H9 (cell line): ENCODE measurements around the gene OPRL1. TPM values are rescaled to one million over a fixed set of nuclear protein-coding genes. Genes with fewer than 3 reads are reported as not detected.

ENCODE experiments used
- DNase-seq: peaks from one replicate; pipeline ENCODE4 v3.0.0-alpha.2; 2017
- H2AFZ ChIP-seq: one replicate; pipeline ENCODE4 v1.6.1; 2013; ENCODE audit warnings: mild to moderate bottlenecking, low read length, control low read depth, moderate library complexity
- H2AK5ac ChIP-seq: 2 replicates; pipeline ENCODE4 v1.6.1; 2013; ENCODE audit warnings: low read length, control low read depth, mixed read lengths; ENCODE audit not compliant: insufficient read length
- H2BK120ac ChIP-seq: one replicate; pipeline ENCODE4 v1.6.1; 2013; ENCODE audit warnings: low read depth, mild to moderate bottlenecking, low read length, control low read depth, inconsistent platforms; ENCODE audit not compliant: poor library complexity, severe bottlenecking
- H2BK12ac ChIP-seq: 2 replicates; pipeline ENCODE4 v1.6.1; 2013; ENCODE audit warnings: low read length, control low read depth, mixed read lengths, low read depth; ENCODE audit not compliant: insufficient read length
- H2BK15ac ChIP-seq: 2 replicates; pipeline ENCODE4 v1.6.1; 2013; ENCODE audit warnings: low read depth, low read length, control low read depth
- H2BK20ac ChIP-seq: one replicate; pipeline ENCODE4 v1.6.1; 2013; ENCODE audit warnings: low read depth, mild to moderate bottlenecking, low read length, control low read depth, inconsistent platforms; ENCODE audit not compliant: poor library complexity, severe bottlenecking
- H2BK5ac ChIP-seq: 2 replicates; pipeline ENCODE4 v1.6.1; 2013; ENCODE audit warnings: low read length, control low read depth, mixed read lengths; ENCODE audit not compliant: insufficient read length
- H3K14ac ChIP-seq: 2 replicates; pipeline ENCODE4 v1.6.1; 2013; ENCODE audit warnings: low read length, control low read depth; ENCODE audit not compliant: insufficient read depth
- H3K18ac ChIP-seq: 2 replicates; pipeline ENCODE4 v1.6.1; 2013; ENCODE audit warnings: low read depth, mild to moderate bottlenecking, mixed read lengths, low read length, control low read depth; ENCODE audit not compliant: insufficient read length
- H3K23ac ChIP-seq: 2 replicates; pipeline ENCODE4 v1.6.1; 2013; ENCODE audit warnings: low read length, control low read depth, mixed read lengths, low read depth; ENCODE audit not compliant: insufficient read length
- H3K23me2 ChIP-seq: 2 replicates; pipeline ENCODE4 v1.6.1; 2013; ENCODE audit warnings: low read depth, mild to moderate bottlenecking, mixed read lengths, low read length, control low read depth; ENCODE audit not compliant: insufficient read length, poor library complexity, severe bottlenecking
- H3K27ac ChIP-seq: 2 replicates; pipeline ENCODE4 v1.5.1; 2013; ENCODE audit warnings: low read length, control low read depth, mixed read lengths, low read depth; ENCODE audit not compliant: insufficient read length
- H3K27me3 ChIP-seq: 2 replicates; pipeline ENCODE4 v1.6.1; 2013; ENCODE audit warnings: low read length, control low read depth, inconsistent platforms; ENCODE audit not compliant: insufficient read depth
- H3K4ac ChIP-seq: 2 replicates; pipeline ENCODE4 v1.6.1; 2013; ENCODE audit warnings: low read depth, mild to moderate bottlenecking, control low read depth, inconsistent platforms, low read length, moderate library complexity
- H3K4me1 ChIP-seq: 2 replicates; pipeline ENCODE4 v1.6.1; 2013; ENCODE audit warnings: low read length, control low read depth, inconsistent platforms; ENCODE audit not compliant: insufficient read depth
- H3K4me2 ChIP-seq: 2 replicates; pipeline ENCODE4 v1.6.1; 2013; ENCODE audit warnings: low read length, control low read depth, mixed read lengths; ENCODE audit not compliant: insufficient read length, insufficient read depth
- H3K56ac ChIP-seq: 2 replicates; pipeline ENCODE4 v1.6.1; 2013; ENCODE audit warnings: low read depth, mild to moderate bottlenecking, mixed read lengths, low read length, control low read depth; ENCODE audit not compliant: insufficient read length
- H3K79me1 ChIP-seq: 2 replicates; pipeline ENCODE4 v1.6.1; 2013; ENCODE audit warnings: low read depth, mild to moderate bottlenecking, moderate library complexity, low read length, control low read depth, inconsistent platforms; ENCODE audit not compliant: insufficient read depth, poor library complexity, severe bottlenecking
- H3K79me2 ChIP-seq: 2 replicates; pipeline ENCODE4 v1.6.1; 2013; ENCODE audit warnings: low read length, control low read depth, inconsistent platforms; ENCODE audit not compliant: insufficient read depth
- H3K9ac ChIP-seq: 2 replicates; pipeline ENCODE4 v1.6.1; 2013; ENCODE audit warnings: low read length, control low read depth, mixed read lengths; ENCODE audit not compliant: insufficient read length; ENCODE audit errors: extremely low read depth
- H3K9me3 ChIP-seq: one replicate; pipeline ENCODE4 v1.6.1; 2013; ENCODE audit warnings: low read depth, low read length, inconsistent platforms; ENCODE audit not compliant: control insufficient read depth
- H3T11ph ChIP-seq: one replicate; pipeline ENCODE4 v1.6.1; 2013; ENCODE audit warnings: mild to moderate bottlenecking, low read length, control low read depth, inconsistent platforms
- H4K20me1 ChIP-seq: one replicate; pipeline ENCODE4 v1.6.1; 2013; ENCODE audit not compliant: control insufficient read depth, insufficient read length, insufficient read depth
- H4K5ac ChIP-seq: 2 replicates; pipeline ENCODE4 v1.6.1; 2013; ENCODE audit warnings: low read depth, mild to moderate bottlenecking, mixed read lengths, low read length, control low read depth; ENCODE audit not compliant: insufficient read length
- H4K8ac ChIP-seq: replicated peaks from 2 replicates; pipeline ENCODE4 v1.6.1; 2013; ENCODE audit warnings: low read length, control low read depth, mixed read lengths, low read depth; ENCODE audit not compliant: insufficient read length
- H4K91ac ChIP-seq: 2 replicates; pipeline ENCODE4 v1.6.1; 2013; ENCODE audit warnings: low read depth, mild to moderate bottlenecking, moderate library complexity, mixed read lengths, low read length, control low read depth; ENCODE audit not compliant: insufficient read length
- H3K27ac Mint-ChIP-seq, 3 experiments: 2 replicates in 2 of 3; 3 replicates in 1 of 3; pipeline ENCODE4 v1.8.0; 2020 to 2021; ENCODE audit warnings: mixed read lengths in 3 of 3, mild to moderate bottlenecking in 1 of 3, moderate library complexity in 1 of 3
- H3K27me3 Mint-ChIP-seq: 2 replicates; pipeline ENCODE4 v1.8.0; 2021; ENCODE audit warnings: low read depth, mild to moderate bottlenecking, moderate library complexity, mixed read lengths
- H3K36me3 Mint-ChIP-seq, 3 experiments: 2 replicates in 2 of 3; 3 replicates in 1 of 3; pipeline ENCODE4 v1.8.0; 2020 to 2021; ENCODE audit warnings: low read depth in 3 of 3, mixed read lengths in 3 of 3; ENCODE audit not compliant: insufficient read depth in 1 of 3
- H3K4me1 Mint-ChIP-seq, 2 experiments: 2 replicates each; pipeline ENCODE4 v1.8.0; 2020; ENCODE audit warnings: mixed read lengths in 2 of 2
- H3K4me3 Mint-ChIP-seq, 2 experiments: 2 replicates in 1 of 2; 3 replicates in 1 of 2; pipeline ENCODE4 v1.8.0; 2020 to 2021; ENCODE audit warnings: mild to moderate bottlenecking in 2 of 2, mixed read lengths in 2 of 2, moderate library complexity in 1 of 2
- H3K9me3 Mint-ChIP-seq, 2 experiments: 2 replicates in 1 of 2; 3 replicates in 1 of 2; pipeline ENCODE4 v1.8.0; 2020; ENCODE audit warnings: mild to moderate bottlenecking in 2 of 2, mixed read lengths in 2 of 2, moderate library complexity in 1 of 2
- CTCF ChIP-seq: fragments of 200-600 bp; sonication (generic); conservative IDR thresholded peaks from 3 replicates; pipeline ENCODE4 v1.8.0; 2021; ENCODE audit warnings: antibody characterized with exemption, mild to moderate bottlenecking
- WGBS: extraction: QIAGEN DNeasy Blood & Tissue Kit; methylation state at CpG from one replicate; pipeline ENCODE4 v1.1.7; 2013; ENCODE audit warnings: missing lambda C conversion rate, low lambda C conversion rate, mixed read lengths; ENCODE audit not compliant: insufficient read length; ENCODE audit errors: extremely low coverage; 5-methylcytosine and 5-hydroxymethylcytosine counted together
- total RNA-seq: library from RNA; stranded (reverse); gene quantifications from 2 replicates; pipeline ENCODE4 v1.2.1, GENCODE V29; 2021

The OPRL1 gene
- total RNA-seq, 1 experiment from 2014 or later = 0.90 TPM

GRCh38 chr20:64069209-64069613 is 10.7 kb upstream of the OPRL1 start:
- Histone ChIP-seq H3T11ph (no peak overlapping the region), H2BK120ac (no peak overlapping the region), H3K18ac (no peak overlapping the region), H4K5ac (no peak overlapping the region), H3K9ac (no peak overlapping the region), H2BK20ac (no peak overlapping the region), H2AFZ (no peak overlapping the region), H2BK12ac (no peak overlapping the region), H3K4me2 (no peak overlapping the region), H3K4me1 (peaks cover 1% of the 10 kb centered on the region; the same call in 1 of the 2 replicates), H3K9me3 (no peaks in the 10 kb centered on the region), H3K23me2 (no peaks in the 10 kb centered on the region), H3K56ac (no peak overlapping the region), H3K79me1 (no peaks in the 10 kb centered on the region), H3K4ac (no peak overlapping the region), H2BK15ac (no peak overlapping the region), H3K27ac (no peak overlapping the region), H3K27me3 (no peaks in the 10 kb centered on the region), H2AK5ac (no peak overlapping the region), H3K79me2 (no peaks in the 10 kb centered on the region), H4K91ac (no peak overlapping the region), H3K14ac (no peak overlapping the region), H4K20me1 (no peaks in the 10 kb centered on the region), H4K8ac (no peak overlapping the region), H3K23ac (no peak overlapping the region), H2BK5ac (no peak overlapping the region)
- Mint-ChIP-seq H3K4me3 (no peak overlapping the region), H3K27ac (peak overlapping the region in 1 of 3 experiments; percentile 63; a peak in 1 of 7 replicates), H3K36me3 (peaks cover 0 to 3% (median 0%) of the 10 kb centered on the region in 3 experiments; a peak in 4 of 7 replicates), H3K9me3 (no peaks in the 10 kb centered on the region), H3K4me1 (peaks cover 16 to 28% of the 10 kb centered on the region in 2 experiments), H3K27me3 (peaks cover 1% of the 10 kb centered on the region)
- DNase-seq = no peak
- no CpG with 5 or more reads among the region's 20 CpGs for WGBS
- TF ChIP-seq CTCF = no peak
